Kidney epithelial cell (primary cell): ENCODE results near the gene RBM23. TPM values are rescaled to one million over a fixed set of nuclear protein-coding genes. Genes with fewer than 3 reads are reported as not detected.
A peak's percentile ranks its signal among the peaks of the same experiment; 100 is the strongest.

Source experiments
- DNase-seq: peaks from one replicate; pipeline ENCODE4 v3.0.0-alpha.2; 2010; ENCODE audit warnings: low read depth
- H3K27me3 ChIP-seq: 2 replicates; pipeline ENCODE4 v1.6.0; 2011; ENCODE audit warnings: low read length; ENCODE audit not compliant: control insufficient read depth, insufficient read depth
- H3K36me3 ChIP-seq: 2 replicates; pipeline ENCODE4 v1.5.1; 2011; ENCODE audit warnings: low read length; ENCODE audit not compliant: control insufficient read depth, insufficient read depth
- H3K4me3 ChIP-seq: 2 replicates; pipeline ENCODE4 v1.5.1; 2011; ENCODE audit warnings: low read depth, mild to moderate bottlenecking, control low read depth, low read length
- total RNA-seq: library from RNA; depleted of rRNA; stranded (reverse); fragments of >200 nt; gene quantifications from 2 replicates; pipeline ENCODE4 v1.2.3, GENCODE V29; 2015
- TF ChIP-seq, protein P1 (sequence below): IDR thresholded peaks from 2 replicates; pipeline ENCODE4 v1.5.1; 2011; ENCODE audit warnings: mild to moderate bottlenecking, moderate library complexity, low read length, control low read depth, inconsistent platforms; ENCODE audit not compliant: insufficient read depth, poor library complexity, severe bottlenecking

RBM23 gene
- total RNA-seq, 1 donor from 2014 or later = 146 TPM

DNA sequence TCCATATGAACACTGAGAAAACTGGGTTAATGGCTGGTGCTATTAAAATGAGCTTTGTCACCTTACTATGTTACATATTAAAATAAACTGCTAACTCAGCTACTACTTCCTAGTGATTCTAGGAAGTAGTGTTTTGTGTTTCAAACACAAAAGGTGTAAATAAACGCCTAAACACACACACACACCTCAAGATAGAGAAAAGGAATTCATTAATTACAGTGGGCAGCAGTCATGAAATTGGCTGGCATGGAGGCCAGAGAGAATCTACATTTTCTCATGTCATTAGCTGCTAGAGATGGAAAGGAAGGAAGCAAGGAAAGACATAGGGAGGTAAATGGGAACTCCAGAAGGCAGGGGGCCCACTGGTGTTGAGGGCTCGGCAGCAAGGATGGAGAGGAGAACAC, 11.0 kb upstream of the RBM23 start:
- TF ChIP-seq, protein P1, sequence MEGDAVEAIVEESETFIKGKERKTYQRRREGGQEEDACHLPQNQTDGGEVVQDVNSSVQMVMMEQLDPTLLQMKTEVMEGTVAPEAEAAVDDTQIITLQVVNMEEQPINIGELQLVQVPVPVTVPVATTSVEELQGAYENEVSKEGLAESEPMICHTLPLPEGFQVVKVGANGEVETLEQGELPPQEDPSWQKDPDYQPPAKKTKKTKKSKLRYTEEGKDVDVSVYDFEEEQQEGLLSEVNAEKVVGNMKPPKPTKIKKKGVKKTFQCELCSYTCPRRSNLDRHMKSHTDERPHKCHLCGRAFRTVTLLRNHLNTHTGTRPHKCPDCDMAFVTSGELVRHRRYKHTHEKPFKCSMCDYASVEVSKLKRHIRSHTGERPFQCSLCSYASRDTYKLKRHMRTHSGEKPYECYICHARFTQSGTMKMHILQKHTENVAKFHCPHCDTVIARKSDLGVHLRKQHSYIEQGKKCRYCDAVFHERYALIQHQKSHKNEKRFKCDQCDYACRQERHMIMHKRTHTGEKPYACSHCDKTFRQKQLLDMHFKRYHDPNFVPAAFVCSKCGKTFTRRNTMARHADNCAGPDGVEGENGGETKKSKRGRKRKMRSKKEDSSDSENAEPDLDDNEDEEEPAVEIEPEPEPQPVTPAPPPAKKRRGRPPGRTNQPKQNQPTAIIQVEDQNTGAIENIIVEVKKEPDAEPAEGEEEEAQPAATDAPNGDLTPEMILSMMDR = no peak
- Histone ChIP-seq H3K4me3 (peak overlapping the region; percentile 34), H3K27me3 (no peaks in the 10 kb centered on the region), H3K36me3 (peaks cover 2% of the 10 kb centered on the region)
- DNase-seq = no peak

DNA sequence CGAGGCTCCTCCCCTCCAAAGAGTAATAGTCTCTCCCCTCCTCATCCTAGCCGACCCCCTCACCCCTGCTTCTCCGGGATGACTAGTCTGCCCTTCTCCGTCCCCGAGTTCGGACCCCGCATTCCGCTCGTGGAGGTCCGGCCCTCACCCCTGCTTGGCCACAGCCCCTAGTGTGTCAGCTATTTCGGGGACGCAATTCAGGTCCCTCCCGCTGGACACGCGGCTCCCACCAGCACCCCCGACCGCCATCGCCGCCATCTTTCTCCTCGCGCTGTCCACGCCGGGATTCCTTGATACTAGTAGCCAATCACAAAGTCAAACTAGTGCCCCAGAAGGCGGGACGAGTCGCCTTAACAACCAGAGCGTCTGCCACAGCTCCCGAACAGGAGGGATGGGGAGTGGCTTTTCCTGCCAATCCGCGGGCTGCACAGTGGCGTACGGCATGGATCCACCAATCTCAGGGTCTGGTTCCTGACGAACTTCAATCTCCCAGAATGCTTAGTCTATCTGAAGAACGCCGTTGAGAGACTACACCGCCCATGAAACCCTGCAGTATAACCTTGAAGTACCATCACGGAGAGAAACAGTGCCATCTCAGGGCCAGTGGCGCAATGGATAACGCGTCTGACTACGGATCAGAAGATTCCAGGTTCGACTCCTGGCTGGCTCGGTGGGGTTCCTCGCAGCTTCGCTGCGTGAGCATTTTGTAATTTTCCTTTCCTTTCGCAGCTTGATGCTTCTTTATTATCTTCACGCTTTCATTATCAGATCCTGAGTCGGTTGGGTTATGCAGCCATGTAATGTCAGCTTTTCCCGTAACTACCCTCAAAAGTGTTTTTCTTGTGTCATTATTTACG, 10.4 kb upstream of the RBM23 start, which contains the start of gene PRMT5:
TSS of gene PRMT5 (minus strand) at position 273 of the 857 bp plus-strand sequence. CDS start at position 258, 15 bp downstream.
- H3K4me3 ChIP-seq = peak within 1 kb of the TSS; percentile 92
- H3K27me3 ChIP-seq = no peaks in the 10 kb centered on the region
- TF ChIP-seq, protein P1 = no peak
- peak; percentile 99 for DNase-seq
- H3K36me3 ChIP-seq = peaks cover 2% of the 10 kb centered on the region

DNA sequence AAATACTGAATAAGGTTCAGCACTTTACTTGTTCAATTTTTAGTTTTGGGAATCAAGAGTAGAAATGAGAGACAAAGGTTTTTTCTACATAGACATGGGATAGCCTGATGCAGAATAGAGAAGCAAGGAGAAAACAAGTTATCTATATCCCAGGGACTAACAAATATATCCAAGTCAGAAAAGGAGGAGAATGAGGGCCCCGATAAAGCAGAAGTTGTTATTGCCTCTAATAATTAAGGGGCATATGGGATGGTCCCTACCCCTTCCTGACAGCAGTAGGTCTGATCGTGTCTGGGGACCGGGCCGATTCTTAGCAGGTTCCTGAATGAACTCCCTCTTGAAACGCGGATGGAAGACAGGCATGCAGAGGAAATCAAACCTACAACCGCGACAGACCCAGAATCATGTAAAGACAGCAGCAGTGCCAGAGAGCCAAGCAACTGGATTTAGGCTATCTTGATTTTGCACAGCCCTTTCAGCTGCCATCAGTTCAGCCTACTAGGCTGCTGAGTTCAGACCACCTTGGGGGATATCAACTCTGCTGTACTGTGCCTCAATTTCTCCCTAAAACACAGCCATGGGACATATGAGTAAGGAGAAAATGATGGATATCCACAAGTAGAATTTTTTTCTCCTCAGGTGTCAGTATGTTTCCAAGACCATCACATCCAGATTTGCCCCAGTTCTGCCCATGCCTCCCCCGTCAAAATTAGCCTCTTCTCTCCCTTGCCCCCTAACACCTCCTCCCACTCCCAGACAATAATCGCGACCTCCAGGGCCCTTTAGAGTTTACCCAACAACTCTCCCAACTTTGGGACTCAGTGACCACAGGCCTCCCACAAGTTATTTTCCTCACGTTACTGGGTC, 9.5 kb upstream of the RBM23 start:
- no peak for DNase-seq
- Histone ChIP-seq H3K4me3 (peak overlapping the region; percentile 92), H3K36me3 (peaks cover 2% of the 10 kb centered on the region), H3K27me3 (no peaks in the 10 kb centered on the region)
- TF ChIP-seq, protein P1 = no peak

- H3K36me3 ChIP-seq = peaks cover 2% of the 10 kb centered on the region
- H3K4me3 ChIP-seq = no peak overlapping the region
- no peak for DNase-seq
- TF ChIP-seq, protein P1 = no peak
- no peaks in the 10 kb centered on the region for H3K27me3 ChIP-seq
These were observed 7.4 kb upstream of the RBM23 start for GRCh38 chr14:22926316-22926715.

DNA sequence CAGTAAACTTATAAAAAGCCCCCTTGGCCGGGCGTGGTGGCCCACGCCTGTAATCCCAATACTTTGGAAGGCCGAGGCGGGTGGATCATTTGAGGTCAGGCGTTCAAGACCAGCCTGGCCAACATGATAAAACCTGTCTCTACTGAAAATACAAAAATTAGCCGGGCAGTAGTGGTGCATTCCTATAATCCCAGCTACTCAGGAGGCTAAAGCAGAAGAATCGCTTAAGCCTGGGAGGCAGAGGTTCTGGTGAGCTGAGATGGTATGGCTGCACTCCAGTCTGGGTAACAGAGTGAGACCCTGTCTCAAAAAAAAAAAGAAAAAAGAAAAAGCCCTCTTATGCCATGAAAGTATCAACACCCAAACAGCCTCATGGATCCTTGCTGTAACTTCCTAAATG, 6.6 kb upstream of the RBM23 start:
- peaks cover 2% of the 10 kb centered on the region for H3K36me3 ChIP-seq
- TF ChIP-seq, protein P1 = no peak

More for the DNA sequence above, 6.6 kb upstream of the RBM23 start:
- no peaks in the 10 kb centered on the region for H3K27me3 ChIP-seq
- no peak for DNase-seq
- no peak overlapping the region for H3K4me3 ChIP-seq
